Endothelial cell of umbilical vein (primary cell): ENCODE results near the gene USP17L22.
"Not testable (repeated sequence)": the region's sequence is repeated elsewhere in the genome, so short reads cannot be mapped to it uniquely, and the experiment has no call there.

Experiments used
- CTCF ChIP-seq, 2 donors: IDR thresholded peaks; 1 replicate in 1 of 2; 2 replicates in 1 of 2; pipeline ENCODE4 v1.5.1; 2011; ENCODE audit warnings: low read length in 2 of 2, mild to moderate bottlenecking in 2 of 2, moderate library complexity in 2 of 2, control low read depth in 1 of 2, inconsistent platforms in 1 of 2, low read depth in 1 of 2; ENCODE audit not compliant: insufficient read depth in 1 of 2; ENCODE audit errors: extremely low read depth in 1 of 2
- EZH2 ChIP-seq: IDR thresholded peaks from 2 replicates; pipeline ENCODE4 v1.6.1; 2012; ENCODE audit warnings: borderline replicate concordance, low read depth, mild to moderate bottlenecking, moderate library complexity, low read length, inconsistent platforms; ENCODE audit not compliant: severe bottlenecking
- GATA2 ChIP-seq: IDR thresholded peaks from 2 replicates; pipeline ENCODE4 v1.7.0; 2011; ENCODE audit warnings: low read depth, mild to moderate bottlenecking, moderate library complexity, mixed read lengths, low read length; ENCODE audit not compliant: insufficient read length, insufficient read depth
- JUN ChIP-seq: IDR thresholded peaks from 2 replicates; pipeline ENCODE4 v1.6.1; 2011; ENCODE audit warnings: borderline replicate concordance, low read depth; ENCODE audit not compliant: insufficient read length, insufficient read depth
- MYC ChIP-seq: IDR thresholded peaks from one replicate; pipeline ENCODE4 v1.6.1; 2011; ENCODE audit warnings: mild to moderate bottlenecking, low read depth, low read length
- POLR2A ChIP-seq: IDR thresholded peaks from 2 replicates; pipeline ENCODE4 v1.6.1; 2012; ENCODE audit warnings: low read depth, mild to moderate bottlenecking, control low read depth, low read length
- POLR2AphosphoS5 ChIP-seq: IDR thresholded peaks from 2 replicates; pipeline ENCODE4 v1.6.1; 2012; ENCODE audit warnings: low read depth, mild to moderate bottlenecking, control low read depth, low read length, moderate library complexity; ENCODE audit not compliant: insufficient read depth
- TF ChIP-seq, protein P1 (sequence below): IDR thresholded peaks from 2 replicates; pipeline ENCODE4 v1.6.1; 2011; ENCODE audit not compliant: insufficient read depth, insufficient read length

GRCh38 chr4:9230249-9230648, 37.2 kb upstream of the USP17L22 start:
- TF ChIP-seq CTCF (IDR thresholded peaks at IDR 0.05; ENCODE audit: extremely low read depth in 1 of 2, insufficient read depth in 1 of 2, low read depth in 1 of 2, low read length in 2 of 2); POLR2AphosphoS5; EZH2; MYC; JUN; POLR2A; GATA2: not testable (repeated sequence)
- TF ChIP-seq, protein P1, sequence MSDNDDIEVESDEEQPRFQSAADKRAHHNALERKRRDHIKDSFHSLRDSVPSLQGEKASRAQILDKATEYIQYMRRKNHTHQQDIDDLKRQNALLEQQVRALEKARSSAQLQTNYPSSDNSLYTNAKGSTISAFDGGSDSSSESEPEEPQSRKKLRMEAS = not testable (repeated sequence)
